Mucosa of stomach (tissue), 1 donor: ENCODE results near the gene NINL.

Source experiments
- H3K27me3 ChIP-seq: one replicate; pipeline ENCODE4 v1.7.0; 2013; ENCODE audit warnings: mild to moderate bottlenecking, low read length; ENCODE audit not compliant: control insufficient read depth, insufficient read depth
- H3K36me3 ChIP-seq: one replicate; pipeline ENCODE4 v1.7.0; 2013; ENCODE audit warnings: low read length; ENCODE audit not compliant: control insufficient read depth, insufficient read depth
- H3K4me1 ChIP-seq: one replicate; pipeline ENCODE4 v1.7.0; 2013; ENCODE audit warnings: mild to moderate bottlenecking, low read length; ENCODE audit not compliant: control insufficient read depth, insufficient read depth
- H3K4me3 ChIP-seq: one replicate; pipeline ENCODE4 v1.7.0; 2013; ENCODE audit warnings: low read length
- H3K9ac ChIP-seq: one replicate; pipeline ENCODE4 v1.7.0; 2013; ENCODE audit warnings: mild to moderate bottlenecking, low read length, moderate library complexity
- H3K9me3 ChIP-seq: one replicate; pipeline ENCODE4 v1.7.0; 2013; ENCODE audit warnings: mild to moderate bottlenecking, low read length, moderate library complexity; ENCODE audit not compliant: control insufficient read depth
- donor health status: Pancreatic carcinoma.

Gene NINL

DNA sequence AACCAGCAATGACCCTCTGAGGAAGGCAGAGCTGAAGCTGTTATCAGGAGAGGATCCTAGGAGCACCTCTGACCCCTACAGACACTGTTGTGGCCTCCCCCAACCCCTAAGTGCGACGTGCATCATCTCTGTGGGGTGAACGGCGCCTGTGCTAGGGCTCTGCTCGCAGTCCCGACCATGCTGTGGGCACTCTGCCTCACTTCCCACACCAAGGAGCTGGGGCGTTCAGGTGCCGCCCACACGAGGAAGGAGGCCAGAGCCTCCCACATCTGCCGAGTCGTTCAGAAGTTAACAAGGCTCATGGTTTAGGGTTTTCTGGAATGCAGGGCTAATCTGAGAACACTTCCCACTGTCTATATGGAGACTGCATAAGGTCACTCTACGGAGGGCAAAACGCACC is 115.8 kb downstream of the NINL start:
- Histone ChIP-seq H3K36me3 (no peaks in the 10 kb centered on the region), H3K9me3 (no peaks in the 10 kb centered on the region), H3K27me3 (no peaks in the 10 kb centered on the region), H3K4me1 (no peaks in the 10 kb centered on the region), H3K9ac (no peak overlapping the region), H3K4me3 (no peak overlapping the region)

DNA sequence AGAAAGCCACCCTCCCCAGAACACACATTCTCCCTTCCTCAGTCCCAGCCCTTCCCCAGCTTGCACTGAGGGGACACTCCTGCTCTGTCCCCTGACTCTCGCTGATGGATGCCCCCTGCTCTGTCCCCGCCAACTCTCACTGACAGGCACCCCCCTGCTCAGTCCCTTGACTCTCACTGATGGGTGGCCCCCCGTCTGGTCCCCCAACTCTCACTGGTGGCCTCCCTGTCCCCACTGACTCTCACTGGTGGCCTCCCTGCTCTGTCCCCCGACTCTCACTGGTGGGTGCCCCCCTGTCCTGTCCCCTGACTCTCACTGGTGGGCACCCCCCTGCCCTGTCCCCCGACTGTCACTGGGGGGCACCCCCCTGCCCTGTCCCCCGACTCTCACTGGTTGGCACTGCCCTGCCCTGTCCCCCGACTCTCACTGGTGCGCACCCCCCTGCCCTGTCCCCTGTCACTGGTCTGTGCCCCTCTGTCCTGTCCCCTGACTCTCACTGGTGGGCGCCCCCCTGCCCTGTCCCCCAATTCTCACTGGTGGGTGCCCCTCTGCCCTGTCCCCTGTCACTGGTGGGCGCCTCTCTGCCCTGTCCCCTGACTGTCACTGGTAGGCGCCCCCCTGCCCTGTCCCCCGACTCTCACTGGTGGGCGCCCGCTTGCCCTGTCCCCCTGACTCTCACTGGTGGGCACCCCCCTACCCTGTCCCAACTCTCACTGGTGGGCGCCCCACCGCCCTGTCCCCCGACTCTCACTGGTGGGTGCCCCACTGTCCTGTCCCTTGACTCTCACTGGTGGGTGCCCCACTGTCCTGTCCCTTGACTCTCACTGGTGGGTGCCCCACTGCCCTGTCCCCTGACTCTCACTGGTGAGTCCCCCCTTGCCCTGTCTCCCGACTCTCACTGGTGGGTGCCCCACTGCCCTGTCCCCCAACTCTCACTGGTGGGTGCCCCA is 116.9 kb downstream of the NINL start:
- no peak overlapping the region for H3K4me3 ChIP-seq
- H3K4me1 ChIP-seq = no peaks in the 10 kb centered on the region
- H3K27me3 ChIP-seq = no peaks in the 10 kb centered on the region
- H3K9me3 ChIP-seq = no peaks in the 10 kb centered on the region
- no peaks in the 10 kb centered on the region for H3K36me3 ChIP-seq
- no peak overlapping the region for H3K9ac ChIP-seq

DNA sequence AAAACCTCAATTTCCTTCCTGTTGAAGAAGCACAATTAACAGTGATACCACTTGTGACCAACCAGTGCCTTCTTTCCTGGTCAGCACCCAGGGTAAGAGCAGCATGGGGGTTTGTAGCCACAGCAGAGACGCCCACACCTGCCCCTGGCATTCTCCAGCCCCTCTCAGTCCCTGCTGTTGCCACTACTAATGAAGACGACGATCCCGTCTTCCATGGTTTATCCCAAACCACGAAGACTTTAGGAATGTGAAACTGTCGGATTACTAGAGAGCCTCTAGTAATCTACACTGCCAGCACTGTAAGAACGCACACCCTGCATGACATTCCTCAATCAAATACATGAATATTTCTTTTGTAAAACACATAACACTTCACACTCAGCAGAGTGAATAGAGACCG is 117.9 kb downstream of the NINL start:
- H3K9me3 ChIP-seq = no peaks in the 10 kb centered on the region
- no peak overlapping the region for H3K4me3 ChIP-seq
- H3K9ac ChIP-seq = no peak overlapping the region
- no peaks in the 10 kb centered on the region for H3K27me3 ChIP-seq
- no peaks in the 10 kb centered on the region for H3K4me1 ChIP-seq
- H3K36me3 ChIP-seq = no peaks in the 10 kb centered on the region

DNA sequence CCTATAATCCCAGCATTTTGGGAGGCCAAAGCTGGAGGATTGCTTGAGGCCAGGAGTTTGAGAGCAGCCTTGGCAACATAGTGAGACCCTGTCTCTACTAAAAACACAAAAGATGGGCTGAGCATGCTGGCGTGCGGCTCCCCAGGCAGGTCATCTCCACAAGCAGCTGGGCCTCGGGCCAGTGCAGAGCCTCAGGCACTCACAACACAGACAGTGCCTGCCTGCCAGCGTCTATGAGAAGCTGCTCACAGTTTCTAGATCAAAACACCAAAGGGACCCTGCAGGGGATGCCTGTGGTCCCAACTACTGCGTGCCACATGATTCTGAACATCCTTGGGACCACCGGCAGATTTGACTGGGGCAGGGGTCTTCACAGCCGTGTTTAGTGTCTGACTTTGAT is 118.5 kb downstream of the NINL start:
- Histone ChIP-seq H3K9ac (no peak overlapping the region), H3K27me3 (no peaks in the 10 kb centered on the region), H3K4me3 (no peak overlapping the region), H3K36me3 (no peaks in the 10 kb centered on the region), H3K4me1 (no peaks in the 10 kb centered on the region), H3K9me3 (no peaks in the 10 kb centered on the region)

DNA sequence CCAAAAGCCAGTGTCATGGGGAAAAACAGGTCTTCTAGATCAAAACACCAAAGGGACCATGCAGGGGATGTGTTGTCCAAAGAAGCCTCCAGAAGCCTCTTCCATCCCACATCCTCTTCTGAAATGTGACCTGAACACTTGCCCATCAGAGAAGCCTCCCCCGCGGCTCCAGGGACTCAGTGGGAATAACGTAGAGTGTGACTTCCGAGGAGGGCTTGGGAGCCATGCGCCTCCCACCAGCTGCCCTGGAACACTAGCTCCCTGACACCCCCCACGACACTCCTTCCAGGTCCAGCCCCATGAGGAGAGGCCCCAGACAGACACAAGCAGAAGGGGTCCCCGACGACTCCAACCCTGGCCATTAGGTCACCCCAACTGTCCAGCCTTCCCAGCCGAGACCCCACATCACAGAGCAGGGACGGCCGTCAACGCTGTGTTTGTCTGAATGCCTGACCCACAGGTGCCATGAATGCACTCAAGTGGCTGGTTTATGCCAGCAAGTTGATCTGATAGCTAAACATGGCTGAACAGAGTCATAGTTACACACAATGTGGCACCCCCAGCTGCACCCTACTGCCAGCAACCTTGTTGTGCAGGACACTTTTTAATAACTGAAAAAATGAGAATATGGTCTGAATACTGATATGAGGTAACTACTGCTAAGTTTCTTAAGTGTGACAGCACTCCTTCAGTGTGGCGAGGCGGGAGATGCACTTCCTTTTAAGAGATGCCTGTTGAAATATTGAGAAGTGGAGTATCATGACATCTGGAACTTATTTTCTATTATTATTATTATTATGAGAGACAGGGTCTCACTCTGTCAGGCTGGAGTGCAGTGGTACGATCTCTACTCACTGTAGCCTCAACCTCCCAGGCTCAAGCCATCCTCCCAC is 119.8 kb downstream of the NINL start:
- Histone ChIP-seq H3K36me3 (no peaks in the 10 kb centered on the region), H3K4me3 (no peak overlapping the region), H3K27me3 (no peaks in the 10 kb centered on the region), H3K4me1 (no peaks in the 10 kb centered on the region), H3K9ac (no peak overlapping the region), H3K9me3 (no peaks in the 10 kb centered on the region)

DNA sequence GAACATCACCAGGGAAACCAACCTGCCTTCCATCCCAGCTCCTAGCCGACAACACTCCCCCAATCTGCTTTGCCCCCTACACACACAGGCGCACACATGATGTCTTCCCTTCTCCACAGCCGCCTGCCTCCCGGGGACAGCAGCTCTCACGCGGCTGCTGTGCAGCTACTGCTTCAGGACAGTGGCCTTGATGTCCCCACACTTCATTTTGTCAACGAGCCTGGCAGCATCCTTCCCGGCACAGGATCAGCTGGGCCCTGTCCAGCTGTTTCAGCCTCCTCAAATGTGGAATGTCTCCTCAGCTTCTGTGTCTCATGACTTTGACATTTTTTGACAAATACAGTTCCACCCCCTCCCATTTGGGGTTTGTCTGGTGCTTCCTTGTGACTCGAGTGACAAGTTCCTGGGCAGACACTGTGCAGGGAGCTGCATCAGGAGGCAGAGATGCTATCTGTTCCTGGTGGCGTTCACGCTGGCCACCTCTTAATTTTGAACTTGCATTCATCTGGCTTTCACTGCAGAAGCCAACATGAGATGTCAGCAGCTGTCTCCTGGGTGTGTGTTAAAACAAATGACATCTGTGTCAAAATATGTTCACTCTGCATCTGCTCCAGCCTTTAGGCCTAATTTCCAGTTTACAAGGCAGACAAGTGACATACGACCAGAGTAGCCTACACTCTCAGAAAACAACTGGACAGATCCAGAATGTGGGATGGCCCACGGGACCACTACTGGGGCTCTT is 120.7 kb downstream of the NINL start:
- no peaks in the 10 kb centered on the region for H3K36me3 ChIP-seq

DNA sequence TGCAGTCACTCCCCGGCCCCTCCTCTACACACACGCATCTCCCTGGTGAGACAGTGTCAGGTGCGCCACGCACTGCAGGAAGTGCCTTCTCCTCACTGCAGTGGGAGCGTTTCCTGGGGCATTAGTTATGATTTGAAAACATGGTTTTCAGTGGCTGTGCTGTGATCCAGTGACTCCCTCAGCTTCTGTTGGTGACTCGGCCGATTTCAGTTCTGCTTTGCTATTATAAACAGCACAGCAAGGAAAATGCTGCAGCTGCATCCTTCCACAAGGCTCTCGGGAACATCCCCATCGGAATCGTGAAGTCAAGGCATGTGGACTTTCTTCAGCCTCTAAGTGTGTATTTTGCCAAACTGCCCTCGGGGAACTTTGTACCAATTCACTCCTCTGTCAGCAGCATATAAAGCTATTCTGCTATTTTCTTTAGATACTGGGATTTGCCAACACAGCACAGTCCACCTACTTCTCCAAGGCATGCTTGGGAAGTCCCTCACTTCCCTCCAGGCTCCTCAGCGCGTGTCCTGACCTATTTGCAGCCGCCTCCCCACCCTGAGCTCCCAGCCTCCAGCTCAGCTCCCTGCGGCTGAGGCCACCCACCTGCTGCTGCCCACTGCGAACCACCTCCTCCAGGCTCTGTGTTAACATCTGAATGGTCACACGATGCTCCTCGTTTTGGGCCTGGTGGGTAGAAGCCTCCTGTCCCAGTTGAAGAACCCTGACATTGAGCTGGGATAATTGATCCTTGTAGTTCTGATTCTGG is 123.4 kb downstream of the NINL start:
- no peak overlapping the region for H3K4me3 ChIP-seq
- H3K27me3 ChIP-seq = no peaks in the 10 kb centered on the region
- H3K4me1 ChIP-seq = no peaks in the 10 kb centered on the region
- no peaks in the 10 kb centered on the region for H3K36me3 ChIP-seq
- H3K9me3 ChIP-seq = no peaks in the 10 kb centered on the region
- H3K9ac ChIP-seq = no peak overlapping the region

More for the DNA sequence above, 120.7 kb downstream of the NINL start:
- no peak overlapping the region for H3K4me3 ChIP-seq
- H3K4me1 ChIP-seq = no peaks in the 10 kb centered on the region
- no peaks in the 10 kb centered on the region for H3K27me3 ChIP-seq
- H3K9ac ChIP-seq = no peak overlapping the region
- no peaks in the 10 kb centered on the region for H3K9me3 ChIP-seq

DNA sequence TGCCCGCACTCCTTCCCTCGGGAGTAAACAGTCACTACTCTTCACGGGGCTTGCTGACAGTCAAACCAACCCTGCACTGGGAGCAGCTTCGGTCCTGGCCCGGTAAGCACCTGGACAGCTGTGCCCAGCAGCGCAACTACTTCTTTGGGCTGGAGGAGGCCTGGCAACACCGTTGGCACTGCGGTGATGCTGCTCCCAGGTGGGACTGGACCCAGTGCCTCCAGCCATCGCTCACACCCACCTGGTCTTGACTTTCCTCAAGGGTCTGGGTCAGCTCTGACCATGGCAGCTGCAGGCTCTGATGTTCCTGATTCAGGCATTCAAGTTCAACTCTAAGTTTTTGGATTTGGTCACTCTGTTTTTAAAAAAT is 124.1 kb downstream of the NINL start:
- Histone ChIP-seq H3K4me1 (no peaks in the 10 kb centered on the region), H3K36me3 (no peaks in the 10 kb centered on the region)

DNA sequence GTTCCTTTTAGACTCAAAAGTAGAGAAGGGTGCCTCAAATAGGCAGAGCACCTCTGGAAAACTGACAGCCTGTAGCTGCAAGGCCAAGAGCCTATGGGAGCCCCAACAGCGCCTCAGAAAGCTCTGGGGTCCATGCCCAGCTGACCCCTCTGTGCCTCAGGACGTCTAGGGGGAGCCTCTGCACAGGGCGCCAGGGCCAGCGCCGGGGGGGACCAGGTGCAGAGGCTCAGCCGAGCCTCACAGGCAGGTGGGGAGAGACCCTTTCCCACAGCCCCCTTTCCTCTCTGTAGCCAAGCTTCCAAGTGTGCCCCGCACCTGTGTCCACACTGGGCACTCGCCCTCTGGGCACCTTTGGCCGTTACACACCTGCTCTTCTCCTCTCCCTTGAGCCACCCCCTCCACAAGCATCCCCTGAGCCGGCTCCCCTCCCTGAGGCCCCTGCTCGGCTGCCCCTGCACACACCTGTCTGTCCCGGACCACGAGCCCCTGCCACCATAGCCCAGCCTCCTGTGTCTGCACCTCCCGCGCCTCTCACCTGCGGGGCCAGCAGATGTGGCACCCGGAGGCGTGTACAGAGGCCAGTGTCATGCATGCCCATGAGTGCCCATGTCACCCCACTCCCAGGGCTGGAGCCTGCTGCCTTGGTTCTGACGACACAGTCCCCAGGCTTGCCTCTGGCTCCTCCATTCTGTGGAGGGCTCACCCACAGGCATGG is 124.6 kb downstream of the NINL start:
- H3K36me3 ChIP-seq = no peaks in the 10 kb centered on the region
- no peak overlapping the region for H3K9ac ChIP-seq
- H3K27me3 ChIP-seq = no peaks in the 10 kb centered on the region
- H3K9me3 ChIP-seq = no peaks in the 10 kb centered on the region
- H3K4me1 ChIP-seq = no peaks in the 10 kb centered on the region
- H3K4me3 ChIP-seq = no peak overlapping the region

More for the DNA sequence above, 124.1 kb downstream of the NINL start:
- Histone ChIP-seq H3K27me3 (no peaks in the 10 kb centered on the region), H3K4me3 (no peak overlapping the region), H3K9ac (no peak overlapping the region), H3K9me3 (no peaks in the 10 kb centered on the region)

DNA sequence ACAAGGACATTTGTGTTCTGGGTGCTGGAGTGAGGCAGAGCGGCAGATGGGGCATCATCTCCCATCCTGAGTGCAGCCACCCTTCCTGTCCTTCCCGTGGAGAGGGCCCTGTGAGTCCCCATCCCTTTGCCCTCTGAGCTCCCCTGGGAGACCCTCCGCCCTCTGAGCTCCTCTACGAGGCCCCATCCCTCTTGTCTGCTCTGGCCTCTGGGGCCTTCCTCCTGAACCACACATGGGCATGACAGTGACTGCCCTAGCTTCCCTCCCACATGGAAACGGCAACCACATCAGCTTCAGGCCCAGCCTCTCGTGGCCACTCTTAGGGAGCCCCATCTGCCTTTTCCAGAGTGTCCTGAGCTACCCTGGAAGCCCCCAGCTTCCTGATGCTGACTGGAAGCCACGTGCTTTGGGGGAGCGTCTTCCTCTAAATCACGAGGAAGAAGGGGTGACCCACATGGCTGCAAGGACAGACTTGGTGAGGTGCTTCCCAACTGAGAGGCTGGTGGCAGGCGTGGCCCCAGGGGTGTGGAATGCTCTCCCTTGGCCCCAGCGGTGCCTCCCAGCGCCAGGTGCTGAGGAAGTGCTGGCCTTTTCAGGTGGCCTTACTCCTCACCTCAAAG is 125.3 kb downstream of the NINL start:
- Histone ChIP-seq H3K9me3 (no peaks in the 10 kb centered on the region), H3K4me1 (no peaks in the 10 kb centered on the region), H3K27me3 (no peaks in the 10 kb centered on the region), H3K9ac (no peak overlapping the region), H3K36me3 (no peaks in the 10 kb centered on the region), H3K4me3 (no peak overlapping the region)
